ENCODE data around the gene TRIM52.

The TRIM52 gene

GRCh38 chr5:181255836-181256578, 4.9 kb downstream of the TRIM52 start:
- no peak for DNase-seq

- no peak for DNase-seq
Observed at GRCh38 chr5:181255276-181255675, 5.7 kb downstream of the TRIM52 start.

- no peak for DNase-seq
Observed at GRCh38 chr5:181248277-181248676, 12.7 kb downstream of the TRIM52 start.

- DNase-seq, result no peak
Observed at GRCh38 chr5:181246276-181247049, 14.5 kb downstream of the TRIM52 start.

- DNase-seq, result no peak
Observed at GRCh38 chr5:181245427-181246275, 15.3 kb downstream of the TRIM52 start.

- no peak for DNase-seq
Observed at GRCh38 chr5:181243564-181244343, 17.2 kb downstream of the TRIM52 start, which contains the start of gene RACK1. RACK1 (minus strand) TSS chr5:181243906; CDS start chr5:181243800, 106 bp downstream.

- DNase-seq, result no peak
Observed at GRCh38 chr5:181243018-181243563, 17.9 kb downstream of the TRIM52 start.

- DNase-seq, result no peak
Observed at GRCh38 chr5:181242031-181242451, 18.9 kb downstream of the TRIM52 start.

GRCh38 chr5:181241393-181241975, 19.5 kb downstream of the TRIM52 start:
- no peak for DNase-seq

- DNase-seq, result no peak
Observed at GRCh38 chr5:181239062-181239663, 21.8 kb downstream of the TRIM52 start.

- DNase-seq, result no peak
Observed at GRCh38 chr5:181237729-181238385, 23.1 kb downstream of the TRIM52 start.

- DNase-seq, result no peak
Observed at GRCh38 chr5:181236954-181237641, 23.8 kb downstream of the TRIM52 start.

- DNase-seq, result no peak
Observed at GRCh38 chr5:181236471-181236870, 24.5 kb downstream of the TRIM52 start.

GRCh38 chr5:181235689-181236366, 25.1 kb downstream of the TRIM52 start:
- DNase-seq, result no peak

- no peak for DNase-seq
Observed at GRCh38 chr5:181235323-181235688, 25.6 kb downstream of the TRIM52 start.

- DNase-seq, result no peak
Observed at GRCh38 chr5:181234455-181235306, 26.3 kb downstream of the TRIM52 start.

- no peak for DNase-seq
Observed at GRCh38 chr5:181233801-181234454, 27.0 kb downstream of the TRIM52 start.
